ENCODE data around the gene TOR3A. TPM values are rescaled to one million over a fixed set of nuclear protein-coding genes. Genes with fewer than 3 reads are reported as not detected.

Gene TOR3A
- total and polyA plus RNA-seq, 2 of the 13 experiments (the other 11 are each of a cell fraction or from before 2014, with no cell fraction given) = 14.7 to 28.4 TPM

DNA sequence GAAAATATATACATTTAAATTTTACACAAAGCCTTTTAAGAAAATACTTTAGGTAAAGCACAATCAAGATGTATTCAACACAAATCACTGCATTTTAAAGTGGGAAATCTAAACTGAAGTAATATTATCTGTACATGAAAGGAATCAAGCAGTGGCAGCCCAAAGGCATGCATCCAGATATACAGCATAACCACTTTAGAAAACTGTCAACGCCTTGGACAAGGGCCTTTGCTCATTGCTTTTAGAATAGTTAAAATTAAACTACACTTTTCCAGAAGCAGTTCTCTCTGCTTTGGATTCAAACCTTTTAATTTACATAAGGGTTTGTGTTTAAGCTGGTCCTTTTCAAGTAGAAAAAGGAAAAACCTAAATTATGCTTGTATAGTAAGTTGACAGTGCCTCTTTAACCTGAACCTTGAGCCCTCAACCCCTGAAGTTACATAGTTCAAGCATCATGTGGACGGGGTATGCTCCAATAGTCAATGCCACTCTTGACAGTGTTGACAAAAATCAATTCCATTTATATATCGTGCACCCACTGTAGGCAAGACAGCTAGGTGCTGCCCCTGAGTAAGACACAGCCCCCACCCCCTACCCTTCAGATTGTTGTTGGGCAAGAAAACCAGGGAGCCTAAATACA lies 22.9 kb downstream of the TOR3A start (continued):
- TF ChIP-seq, protein P1, sequence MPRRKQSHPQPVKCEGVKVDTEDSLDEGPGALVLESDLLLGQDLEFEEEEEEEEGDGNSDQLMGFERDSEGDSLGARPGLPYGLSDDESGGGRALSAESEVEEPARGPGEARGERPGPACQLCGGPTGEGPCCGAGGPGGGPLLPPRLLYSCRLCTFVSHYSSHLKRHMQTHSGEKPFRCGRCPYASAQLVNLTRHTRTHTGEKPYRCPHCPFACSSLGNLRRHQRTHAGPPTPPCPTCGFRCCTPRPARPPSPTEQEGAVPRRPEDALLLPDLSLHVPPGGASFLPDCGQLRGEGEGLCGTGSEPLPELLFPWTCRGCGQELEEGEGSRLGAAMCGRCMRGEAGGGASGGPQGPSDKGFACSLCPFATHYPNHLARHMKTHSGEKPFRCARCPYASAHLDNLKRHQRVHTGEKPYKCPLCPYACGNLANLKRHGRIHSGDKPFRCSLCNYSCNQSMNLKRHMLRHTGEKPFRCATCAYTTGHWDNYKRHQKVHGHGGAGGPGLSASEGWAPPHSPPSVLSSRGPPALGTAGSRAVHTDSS (CRISPR knock-in tag; conservative IDR thresholded peaks at IDR 0.05) = no peak
- TF ChIP-seq RARG (CRISPR knock-in tag; IDR thresholded peaks at IDR 0.05; ENCODE audit: low read depth) = no peak
- TF ChIP-seq, protein P2, sequence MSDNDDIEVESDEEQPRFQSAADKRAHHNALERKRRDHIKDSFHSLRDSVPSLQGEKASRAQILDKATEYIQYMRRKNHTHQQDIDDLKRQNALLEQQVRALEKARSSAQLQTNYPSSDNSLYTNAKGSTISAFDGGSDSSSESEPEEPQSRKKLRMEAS (IDR thresholded peaks at IDR 0.05) = peak; percentile 70
- no peak for TF ChIP-seq HIVEP1 (CRISPR knock-in tag; IDR thresholded peaks at IDR 0.05)
- TF ChIP-seq, protein P3, sequence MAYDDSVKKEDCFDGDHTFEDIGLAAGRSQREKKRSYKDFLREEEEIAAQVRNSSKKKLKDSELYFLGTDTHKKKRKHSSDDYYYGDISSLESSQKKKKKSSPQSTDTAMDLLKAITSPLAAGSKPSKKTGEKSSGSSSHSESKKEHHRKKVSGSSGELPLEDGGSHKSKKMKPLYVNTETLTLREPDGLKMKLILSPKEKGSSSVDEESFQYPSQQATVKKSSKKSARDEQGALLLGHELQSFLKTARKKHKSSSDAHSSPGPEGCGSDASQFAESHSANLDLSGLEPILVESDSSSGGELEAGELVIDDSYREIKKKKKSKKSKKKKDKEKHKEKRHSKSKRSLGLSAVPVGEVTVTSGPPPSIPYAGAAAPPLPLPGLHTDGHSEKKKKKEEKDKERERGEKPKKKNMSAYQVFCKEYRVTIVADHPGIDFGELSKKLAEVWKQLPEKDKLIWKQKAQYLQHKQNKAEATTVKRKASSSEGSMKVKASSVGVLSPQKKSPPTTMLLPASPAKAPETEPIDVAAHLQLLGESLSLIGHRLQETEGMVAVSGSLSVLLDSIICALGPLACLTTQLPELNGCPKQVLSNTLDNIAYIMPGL (CRISPR knock-in tag; IDR thresholded peaks at IDR 0.05; ENCODE audit: borderline replicate concordance in 1 of 2, low read depth in 1 of 2) = peak in 1 of 2 experiments; percentile 33; a peak in 1 of 4 replicates
- no peak for TF ChIP-seq FOXM1 (CRISPR knock-in tag; IDR thresholded peaks at IDR 0.05)
- no peak for TF ChIP-seq BORCS8-MEF2B (CRISPR knock-in tag; IDR thresholded peaks at IDR 0.05)
- TF ChIP-seq, protein P4, sequence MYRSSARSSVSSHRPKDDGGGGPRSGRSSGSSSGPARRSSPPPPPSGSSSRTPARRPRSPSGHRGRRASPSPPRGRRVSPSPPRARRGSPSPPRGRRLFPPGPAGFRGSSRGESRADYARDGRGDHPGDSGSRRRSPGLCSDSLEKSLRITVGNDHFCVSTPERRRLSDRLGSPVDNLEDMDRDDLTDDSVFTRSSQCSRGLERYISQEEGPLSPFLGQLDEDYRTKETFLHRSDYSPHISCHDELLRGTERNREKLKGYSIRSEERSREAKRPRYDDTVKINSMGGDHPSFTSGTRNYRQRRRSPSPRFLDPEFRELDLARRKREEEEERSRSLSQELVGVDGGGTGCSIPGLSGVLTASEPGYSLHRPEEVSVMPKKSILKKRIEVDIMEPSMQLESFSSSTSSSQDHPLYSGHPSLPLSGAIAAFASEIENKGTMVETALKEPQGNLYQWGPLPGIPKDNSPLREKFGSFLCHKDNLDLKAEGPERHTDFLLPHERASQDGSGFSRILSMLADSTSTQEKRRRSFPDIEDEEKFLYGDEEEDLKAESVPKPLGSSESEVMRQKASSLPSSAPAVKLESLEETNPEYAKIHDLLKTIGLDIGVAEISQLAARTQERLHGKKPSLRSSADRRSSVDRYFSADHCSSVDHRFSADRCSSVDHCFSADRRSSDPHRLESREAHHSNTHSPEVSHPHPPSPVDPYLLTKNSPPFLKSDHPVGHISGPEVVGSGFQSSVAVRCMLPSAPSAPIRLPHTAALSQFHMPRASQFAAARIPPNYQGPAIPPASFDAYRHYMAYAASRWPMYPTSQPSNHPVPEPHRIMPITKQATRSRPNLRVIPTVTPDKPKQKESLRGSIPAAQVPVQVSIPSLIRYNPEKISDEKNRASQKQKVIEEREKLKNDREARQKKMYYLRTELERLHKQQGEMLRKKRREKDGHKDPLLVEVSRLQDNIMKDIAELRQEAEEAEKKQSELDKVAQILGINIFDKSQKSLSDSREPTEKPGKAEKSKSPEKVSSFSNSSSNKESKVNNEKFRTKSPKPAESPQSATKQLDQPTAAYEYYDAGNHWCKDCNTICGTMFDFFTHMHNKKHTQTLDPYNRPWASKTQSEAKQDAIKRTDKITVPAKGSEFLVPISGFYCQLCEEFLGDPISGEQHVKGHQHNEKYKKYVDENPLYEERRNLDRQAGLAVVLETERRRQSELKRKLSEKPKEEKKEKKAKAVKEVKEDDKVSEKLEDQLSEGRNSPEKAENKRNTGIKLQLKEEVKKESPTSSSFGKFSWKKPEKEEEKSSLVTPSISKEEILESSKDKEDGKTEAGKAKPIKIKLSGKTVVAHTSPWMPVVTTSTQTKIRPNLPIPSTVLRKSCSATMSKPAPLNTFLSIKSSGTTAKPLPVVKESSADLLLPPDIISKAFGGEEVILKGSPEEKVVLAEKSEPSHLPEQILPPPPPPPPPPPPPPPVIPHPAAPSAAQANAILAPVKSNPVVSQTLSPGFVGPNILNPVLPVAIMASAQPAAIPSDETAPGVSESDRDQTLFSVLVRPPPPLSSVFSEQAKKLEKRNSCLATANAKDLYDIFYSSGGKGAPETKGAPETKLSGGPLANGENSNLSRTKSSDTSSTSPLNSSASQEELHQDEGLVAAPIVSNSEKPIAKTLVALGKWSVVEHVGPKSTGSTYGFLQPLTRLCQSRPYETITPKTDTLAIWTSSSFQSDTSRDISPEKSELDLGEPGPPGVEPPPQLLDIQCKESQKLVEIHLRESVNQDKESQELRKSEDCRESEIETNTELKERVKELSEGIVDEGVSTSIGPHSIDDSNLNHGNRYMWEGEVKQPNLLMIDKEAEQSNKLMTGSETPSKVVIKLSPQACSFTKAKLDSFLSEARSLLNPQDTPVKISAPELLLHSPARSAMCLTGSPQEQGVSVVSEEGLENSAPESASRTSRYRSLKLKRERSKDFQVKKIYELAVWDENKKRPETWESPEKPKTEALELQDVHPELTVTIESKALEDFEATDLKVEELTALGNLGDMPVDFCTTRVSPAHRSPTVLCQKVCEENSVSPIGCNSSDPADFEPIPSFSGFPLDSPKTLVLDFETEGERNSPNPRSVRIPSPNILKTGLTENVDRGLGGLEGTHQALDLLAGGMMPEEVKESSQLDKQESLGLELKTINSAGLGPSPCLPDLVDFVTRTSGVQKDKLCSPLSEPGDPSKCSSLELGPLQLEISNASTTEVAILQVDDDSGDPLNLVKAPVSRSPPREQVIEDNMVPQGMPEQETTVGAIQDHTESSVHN (CRISPR knock-in tag; IDR thresholded peaks at IDR 0.05) = no peak
- TF ChIP-seq TGIF2 (CRISPR knock-in tag; IDR thresholded peaks at IDR 0.05) = peak; percentile 75
- TF ChIP-seq ZNF547 (CRISPR knock-in tag; IDR thresholded peaks at IDR 0.05) = no peak
- no peak for TF ChIP-seq NFE2 (CRISPR knock-in tag; IDR thresholded peaks at IDR 0.05)
- no peak for TF ChIP-seq POLR2AphosphoS2 (IDR thresholded peaks at IDR 0.05; ENCODE audit: low read depth, low read length)
- no peak for TF ChIP-seq ZMAT3 (CRISPR knock-in tag; conservative IDR thresholded peaks at IDR 0.05)
- TF ChIP-seq TEAD2 (CRISPR knock-in tag; IDR thresholded peaks at IDR 0.05) = no peak
- TF ChIP-seq ZNF644 (CRISPR knock-in tag; IDR thresholded peaks at IDR 0.05; ENCODE audit: low read depth) = peak; percentile 67
- no peak for TF ChIP-seq HOXD1 (CRISPR knock-in tag; IDR thresholded peaks at IDR 0.05)
- TF ChIP-seq, protein P5, sequence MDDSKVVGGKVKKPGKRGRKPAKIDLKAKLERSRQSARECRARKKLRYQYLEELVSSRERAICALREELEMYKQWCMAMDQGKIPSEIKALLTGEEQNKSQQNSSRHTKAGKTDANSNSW (CRISPR knock-in tag; IDR thresholded peaks at IDR 0.05; ENCODE audit: borderline replicate concordance) = no peak
- TF ChIP-seq HMG20A (CRISPR knock-in tag; IDR thresholded peaks at IDR 0.05; ENCODE audit: borderline replicate concordance) = peak; percentile 95
- no peak for TF ChIP-seq FOXP1 (IDR thresholded peaks at IDR 0.05)
- peak; percentile 80 for TF ChIP-seq FOXP1 (CRISPR knock-in tag; IDR thresholded peaks at IDR 0.05)

All from HepG2 (cell line).